GM12878 (cell line): ENCODE measurements around the gene ZP2. TPM values are rescaled to one million over a fixed set of nuclear protein-coding genes. Genes with fewer than 3 reads are reported as not detected.

Experiments used
- ATAC-seq: fragments of 200-7000 bp; cut with Tn5 transposase; 3 replicates; pipeline ENCODE4 v1.9.1; 2020; ENCODE audit warnings: mild to moderate bottlenecking, moderate library complexity
- BruUV-seq: library from RNA; stranded (reverse); fragments of 400-500 nt; replicated peaks from 2 replicates; lab custom pipeline; 2021; lab: Mats Ljungman, UMichigan
- CTCF ChIA-PET: fragments of 300-600 bp; sonication (Branson Sonifier 250); formaldehyde crosslinking; extraction: SDS; loops from one replicate; lab custom pipeline; 2021; ENCODE audit warnings: inconsistent platforms; lab: Yijun Ruan, JAX
- POLR2A ChIA-PET: fragments of 350-600 bp; formaldehyde crosslinking; extraction: SDS; loops from one replicate; lab custom pipeline; 2021; ENCODE audit warnings: inconsistent platforms; lab: Charles Lee
- RAD21 ChIA-PET: fragments of 300-600 bp; sonication (Branson Sonifier 250); formaldehyde crosslinking; loops from one replicate; lab custom pipeline; 2023; ENCODE audit warnings: antibody characterized with exemption; ENCODE audit not compliant: unreplicated experiment; lab: Charles Lee
- SMC1A ChIA-PET: fragments of 300-600 bp; sonication (Branson Sonifier 250); formaldehyde crosslinking; loops from one replicate; lab custom pipeline; 2023; ENCODE audit not compliant: unreplicated experiment, uncharacterized antibody; lab: Charles Lee
- DNase-seq: peaks from one replicate; pipeline ENCODE4 v3.0.0-alpha.2; 2011; ENCODE audit warnings: low read depth, low spot score
- FAIRE-seq: peaks from 3 replicates; lab custom pipeline; 2011; peaks lifted over from hg19 to GRCh38; lab: Jason Lieb, UNC
- H2AFZ ChIP-seq: 2 replicates; pipeline ENCODE4 v1.6.0; 2011; ENCODE audit warnings: low read depth, low read length, control low read depth; ENCODE audit not compliant: control insufficient read depth
- H3K27ac ChIP-seq: 2 replicates; pipeline ENCODE4 v1.5.1; 2011; ENCODE audit warnings: control low read depth; ENCODE audit not compliant: control insufficient read depth, insufficient read depth
- H3K27me3 ChIP-seq, 2 experiments: replicated peaks in 1 of 2; 2 replicates each; pipeline versions ENCODE4 v1.6.0 to v1.6.1; 2011; ENCODE audit warnings: low read length in 1 of 2; ENCODE audit not compliant: control insufficient read depth in 2 of 2, insufficient read depth in 2 of 2
- H3K36me3 ChIP-seq, 2 experiments: 2 replicates each; pipeline ENCODE4 v1.5.1; 2011; ENCODE audit warnings: low read length in 1 of 2; ENCODE audit not compliant: control insufficient read depth in 2 of 2, insufficient read depth in 2 of 2
- H3K4me1 ChIP-seq: 2 replicates; pipeline ENCODE4 v1.6.1; 2011; ENCODE audit warnings: mild to moderate bottlenecking, low read length, moderate library complexity, mixed read lengths; ENCODE audit not compliant: control insufficient read depth, insufficient read depth
- H3K4me2 ChIP-seq: 2 replicates; pipeline ENCODE4 v1.6.0; 2011; ENCODE audit warnings: control low read depth; ENCODE audit not compliant: control insufficient read depth, insufficient read depth
- H3K4me3 ChIP-seq: fragments of 200-600 bp; sonication (generic); 2 replicates; pipeline ENCODE4 v1.5.1; 2016
- H3K79me2 ChIP-seq: 2 replicates; pipeline ENCODE4 v1.6.0; 2011; ENCODE audit warnings: low read length; ENCODE audit not compliant: control insufficient read depth, insufficient read depth
- H3K9ac ChIP-seq: 2 replicates; pipeline ENCODE4 v1.8.0; 2011; ENCODE audit warnings: low read length, control low read depth, mixed read lengths; ENCODE audit not compliant: control insufficient read depth, insufficient read depth
- H3K9me3 ChIP-seq: replicated peaks from 3 replicates; pipeline ENCODE4 v1.5.1; 2011; ENCODE audit warnings: mild to moderate bottlenecking, low read length; ENCODE audit not compliant: control insufficient read depth, insufficient read depth
- H4K20me1 ChIP-seq: 2 replicates; pipeline ENCODE4 v1.6.0; 2011; ENCODE audit not compliant: control insufficient read depth, insufficient read depth
- ATF3 ChIP-seq: IDR thresholded peaks from 2 replicates; pipeline ENCODE4 v1.6.1; 2011; ENCODE audit warnings: low read depth, mild to moderate bottlenecking, low read length, moderate library complexity, borderline replicate concordance; ENCODE audit errors: extremely low read depth
- BMI1 ChIP-seq: fragments of 450-650 bp; IDR thresholded peaks from 2 replicates; pipeline ENCODE4 v1.6.1; 2016; ENCODE audit warnings: mild to moderate bottlenecking, moderate library complexity, borderline replicate concordance
- KAT2A ChIP-seq: conservative IDR thresholded peaks from 2 replicates; pipeline ENCODE4 v1.6.1; 2011; ENCODE audit warnings: low read depth, low read length; ENCODE audit not compliant: control insufficient read depth
- PAX5 ChIP-seq: IDR thresholded peaks from 2 replicates; pipeline ENCODE4 v1.6.1; 2011; ENCODE audit warnings: low read depth, low read length, borderline replicate concordance
- TCF12 ChIP-seq: IDR thresholded peaks from 2 replicates; pipeline ENCODE4 v1.6.1; 2011; ENCODE audit warnings: low read depth, mild to moderate bottlenecking, low read length
- WGBS: methylation state at CpG from one replicate; pipeline ENCODE4 v1.1.6; 2016; ENCODE audit warnings: low lambda C conversion rate; ENCODE audit not compliant: insufficient replicate concordance, insufficient coverage; ENCODE audit errors: missing lambda C conversion rate; 5-methylcytosine and 5-hydroxymethylcytosine counted together
- in situ Hi-C: fragments of 300-500 bp; cut with MboI; formaldehyde crosslinking; loops from 9 replicates; pipeline ENCODE4 v1.14.3; 2018; ENCODE audit warnings: mixed read lengths
- intact Hi-C: fragments of 100-400 bp; cut with micrococcal nuclease; formaldehyde crosslinking; loops from one replicate; pipeline ENCODE4 v1.14.2; 2022; ENCODE audit not compliant: unreplicated experiment
- polyA plus RNA-seq, 11 experiments: library from polyadenylated mRNA; depleted of rRNA in 4 of 11; unstranded in 6 of 11; stranded (reverse) in 5 of 11; fragments of >200 nt; fragmentation: Nextera tagmentation in 4 of 11; fragmentation: Illumina TruSeq in 1 of 11; extraction: Ambion mirVana in 4 of 11; extraction: Trizol in 1 of 11; gene quantifications; 1 replicate in 1 of 11; 2 replicates in 10 of 11; pipeline versions ENCODE4 v1.2.1 to v1.2.3, GENCODE V29; 2011 to 2016; ENCODE audit warnings: inconsistent platforms in 2 of 11, missing spikeins in 2 of 11, low read depth in 1 of 11
- total RNA-seq, 4 experiments: library from RNA; depleted of rRNA in 3 of 4; stranded (reverse); fragments of >200 nt in 3 of 4; fragmentation: Illumina TruSeq in 1 of 4; extraction: Trizol in 1 of 4; gene quantifications; 2 replicates each; pipeline versions ENCODE4 v1.2.1 to v1.2.3, GENCODE V29; 2013 to 2021

The ZP2 gene
- total and polyA plus RNA-seq, 10 of the 15 experiments (the other 5 are each of a cell fraction or from before 2014, with no cell fraction given) = 0.11 to 0.33 (median 0.16) TPM; not detected in 1

- no peak for TF ChIP-seq PAX5
- no peak for TF ChIP-seq KAT2A
Measured at GRCh38 chr16:21162661-21163151, 48.7 kb downstream of the ZP2 start (continued).

DNA sequence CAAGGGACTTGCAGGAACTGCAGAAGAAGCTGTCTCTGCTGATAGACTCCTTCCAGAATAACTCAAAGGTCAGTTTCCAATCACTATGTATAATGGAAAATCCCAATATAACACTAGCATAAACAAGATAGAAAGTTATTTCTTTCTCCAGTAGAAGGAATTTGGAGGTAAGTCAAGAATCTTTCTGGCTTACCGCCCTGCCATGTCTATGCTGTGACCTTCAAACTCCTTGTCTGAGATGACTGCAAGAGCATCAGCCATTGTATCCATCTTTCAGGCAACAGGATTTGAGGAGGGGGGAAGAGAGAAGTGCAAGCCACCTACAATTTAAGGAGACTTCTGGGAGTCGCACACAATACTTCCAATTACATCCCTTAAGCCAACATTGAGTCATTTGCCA is 50.2 kb downstream of the ZP2 start:
- no peak overlapping the region for H2AFZ ChIP-seq
- H3K4me1 ChIP-seq = peaks cover 9% of the 10 kb centered on the region
- in situ Hi-C loops (no loop called here), intact Hi-C loops (no loop called here)
- H3K27ac ChIP-seq = no peak overlapping the region
- H3K9ac ChIP-seq = no peak overlapping the region
- peak overlapping the region; percentile 3; the same call in 1 of the 2 replicates for H3K4me3 ChIP-seq
- WGBS = 96% methylated on average over 2 of the region's 2 CpGs
- DNase-seq = no peak
- no peaks in the 10 kb centered on the region; a peak in 1 of 4 replicates for H3K36me3 ChIP-seq
- TF ChIP-seq ATF3 (no peak), TCF12 (no peak), BMI1 (no peak)
- H3K79me2 ChIP-seq = peaks cover 3% of the 10 kb centered on the region
- H3K4me2 ChIP-seq = no peak overlapping the region
- no TSS peak for BruUV-seq
- RAD21 ChIA-PET = interaction anchor here (2.7 to 3.9 kb wide), 2 partner anchors 140 to 142 kb away, joined by 11 to 45 read pairs; no protein-coding TSS in a partner anchor
- ATAC-seq = no peak
- H3K27me3 ChIP-seq = no peaks in the 10 kb centered on the region
- SMC1A ChIA-PET = interaction anchor here (4.7 kb wide), 1 partner anchor 17 kb away, joined by 24 read pairs; no protein-coding TSS in a partner anchor
- H3K9me3 ChIP-seq = no peaks in the 10 kb centered on the region
- POLR2A ChIA-PET = interaction anchor here (0.8 kb wide), 1 partner anchor 24 kb away, joined by 5 read pairs; no protein-coding TSS in a partner anchor
- no peak for FAIRE-seq
- no peaks in the 10 kb centered on the region for H4K20me1 ChIP-seq
- CTCF ChIA-PET = interaction anchor here (0.9 to 7.2 kb wide), 4 partner anchors 8 to 140 kb away, joined by 3 to 90 read pairs (median 20); partner anchors contain the start of gene CRYM
